ENCODE results near the gene SLF1.

Gene SLF1

GRCh38 chr5:94725142-94725541, 106.7 kb downstream of the SLF1 start:
- DNase-seq, result no peak

GRCh38 chr5:94731471-94731870, 113.0 kb downstream of the SLF1 start:
- DNase-seq, result no peak

GRCh38 chr5:94736498-94736897, 118.0 kb downstream of the SLF1 start:
- DNase-seq, result no peak

- no peak for DNase-seq
Observed at GRCh38 chr5:94740286-94740685, 121.8 kb downstream of the SLF1 start.

- no peak for DNase-seq
Observed at GRCh38 chr5:94742852-94743251, 124.4 kb downstream of the SLF1 start.

- no peak for DNase-seq
Observed at GRCh38 chr5:94744906-94745305, 126.4 kb downstream of the SLF1 start.

- peak; percentile 39 for DNase-seq
Observed at GRCh38 chr5:94745786-94746730, 127.6 kb downstream of the SLF1 start.

GRCh38 chr5:94746731-94747124, 128.3 kb downstream of the SLF1 start:
- DNase-seq, result peak; percentile 29

Measured in suppressor macrophage treated with lipopolysaccharide for 4 hours (primary cell).